Keratinocyte (primary cell): ENCODE measurements around the gene SGCB.

Experiments used
- EZH2 ChIP-seq: IDR thresholded peaks from one replicate; pipeline ENCODE4 v1.6.1; 2012; ENCODE audit warnings: inconsistent platforms, mild to moderate bottlenecking, low read length, moderate library complexity
- TF ChIP-seq, protein P1 (sequence below), 3 experiments: IDR thresholded peaks in 1 of 3; conservative IDR thresholded peaks in 1 of 3; optimal IDR thresholded peaks in 1 of 3; 2 replicates in 2 of 3; 3 replicates in 1 of 3; pipeline versions ENCODE3 to v1.5.1; 2011; ENCODE audit warnings: low read length in 3 of 3, mild to moderate bottlenecking in 3 of 3, moderate library complexity in 2 of 3, control low read depth in 1 of 3, inconsistent platforms in 1 of 3; ENCODE audit not compliant: insufficient read depth in 2 of 3; ENCODE audit errors: extremely low read depth in 1 of 3

DNA sequence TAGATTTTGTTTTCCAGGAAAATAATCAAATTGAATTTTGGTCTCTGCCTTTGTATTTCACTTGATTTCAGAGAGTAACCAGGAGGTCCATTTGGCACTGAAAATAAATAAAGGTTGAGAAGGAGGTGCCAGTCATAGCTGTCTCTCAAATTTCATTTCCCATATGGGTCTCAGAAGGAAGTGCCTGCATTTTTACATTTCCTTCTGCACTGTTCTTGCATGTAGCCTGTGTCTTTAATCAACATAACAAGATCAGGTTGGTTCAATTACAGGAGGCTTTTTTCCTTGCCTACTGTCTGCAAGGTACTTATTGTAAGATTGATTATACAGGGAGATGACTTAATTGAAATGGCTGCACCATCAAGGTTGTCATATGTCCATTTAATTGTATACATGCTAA is 33.7 kb downstream of the SGCB start:
- TF ChIP-seq, protein P1, sequence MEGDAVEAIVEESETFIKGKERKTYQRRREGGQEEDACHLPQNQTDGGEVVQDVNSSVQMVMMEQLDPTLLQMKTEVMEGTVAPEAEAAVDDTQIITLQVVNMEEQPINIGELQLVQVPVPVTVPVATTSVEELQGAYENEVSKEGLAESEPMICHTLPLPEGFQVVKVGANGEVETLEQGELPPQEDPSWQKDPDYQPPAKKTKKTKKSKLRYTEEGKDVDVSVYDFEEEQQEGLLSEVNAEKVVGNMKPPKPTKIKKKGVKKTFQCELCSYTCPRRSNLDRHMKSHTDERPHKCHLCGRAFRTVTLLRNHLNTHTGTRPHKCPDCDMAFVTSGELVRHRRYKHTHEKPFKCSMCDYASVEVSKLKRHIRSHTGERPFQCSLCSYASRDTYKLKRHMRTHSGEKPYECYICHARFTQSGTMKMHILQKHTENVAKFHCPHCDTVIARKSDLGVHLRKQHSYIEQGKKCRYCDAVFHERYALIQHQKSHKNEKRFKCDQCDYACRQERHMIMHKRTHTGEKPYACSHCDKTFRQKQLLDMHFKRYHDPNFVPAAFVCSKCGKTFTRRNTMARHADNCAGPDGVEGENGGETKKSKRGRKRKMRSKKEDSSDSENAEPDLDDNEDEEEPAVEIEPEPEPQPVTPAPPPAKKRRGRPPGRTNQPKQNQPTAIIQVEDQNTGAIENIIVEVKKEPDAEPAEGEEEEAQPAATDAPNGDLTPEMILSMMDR (optimal IDR thresholded peaks at IDR 0.05 in 1 of 3, IDR thresholded peaks at IDR 0.05 in 1 of 3, conservative IDR thresholded peaks at IDR 0.05 in 1 of 3; ENCODE audit: extremely low read depth in 1 of 3, insufficient read depth in 2 of 3, low read length in 3 of 3), result no peak
- no peak for TF ChIP-seq EZH2
